HL-60 (cell line): ENCODE measurements around the gene NOS1AP.

Experiments used
- DNase-seq, 2 experiments: peaks; one replicate each; pipeline ENCODE4 v3.0.0-alpha.2; 2010 to 2020; ENCODE audit warnings: low read depth in 1 of 2, low spot score in 1 of 2
- H3K27ac ChIP-seq: fragments of 250-450 bp; sonication (Bioruptor Pico); replicated peaks from 2 replicates; pipeline ENCODE4 v1.5.1; 2020; ENCODE audit warnings: mild to moderate bottlenecking, moderate library complexity
- H3K27me3 ChIP-seq: fragments of 250-450 bp; sonication (Bioruptor Pico); 2 replicates; pipeline ENCODE4 v1.5.1; 2021; ENCODE audit warnings: mild to moderate bottlenecking, moderate library complexity; ENCODE audit not compliant: insufficient read depth, poor library complexity, severe bottlenecking
- H3K4me3 ChIP-seq: replicated peaks from 2 replicates; pipeline ENCODE4 v1.5.1; 2011; ENCODE audit warnings: mild to moderate bottlenecking, control low read depth, low read length; ENCODE audit not compliant: insufficient read depth
- CTCF ChIP-seq: IDR thresholded peaks from one replicate; pipeline ENCODE4 v1.5.1; 2011; ENCODE audit warnings: low read length, control low read depth, inconsistent platforms; ENCODE audit not compliant: insufficient read depth
- GABPA ChIP-seq: IDR thresholded peaks from 2 replicates; pipeline ENCODE4 v1.6.1; 2012; ENCODE audit warnings: low read depth
- POLR2AphosphoS5 ChIP-seq: IDR thresholded peaks from 2 replicates; pipeline ENCODE4 v1.6.1; 2012; ENCODE audit warnings: low read depth
- REST ChIP-seq: IDR thresholded peaks from 2 replicates; pipeline ENCODE4 v1.6.1; 2012; ENCODE audit warnings: low read depth; ENCODE audit not compliant: insufficient replicate concordance
- SPI1 ChIP-seq: IDR thresholded peaks from 2 replicates; pipeline ENCODE4 v1.6.1; 2012; ENCODE audit warnings: low read depth, mild to moderate bottlenecking, borderline replicate concordance

NOS1AP gene

GRCh38 chr1:162363823-162364222 lies 294.3 kb downstream of the NOS1AP start:
- no peak overlapping the region for H3K27ac ChIP-seq
- no peak for DNase-seq
- no peak for TF ChIP-seq SPI1
- no peak for TF ChIP-seq POLR2AphosphoS5
- no peak for TF ChIP-seq CTCF
- no peak for TF ChIP-seq REST
- TF ChIP-seq GABPA = no peak
- no peak overlapping the region for H3K4me3 ChIP-seq
- H3K27me3 ChIP-seq = peaks cover 3% of the 10 kb centered on the region

GRCh38 chr1:162364498-162364897 lies 295.0 kb downstream of the NOS1AP start:
- DNase-seq = no peak
- no peak for TF ChIP-seq REST
- TF ChIP-seq GABPA = no peak
- TF ChIP-seq CTCF = no peak
- TF ChIP-seq POLR2AphosphoS5 = no peak
- no peak for TF ChIP-seq SPI1

GRCh38 chr1:162365284-162366020 lies 296.0 kb downstream of the NOS1AP start:
- TF ChIP-seq REST = no peak
- no peak for TF ChIP-seq CTCF
- no peak for TF ChIP-seq GABPA
- no peak for TF ChIP-seq SPI1
- TF ChIP-seq POLR2AphosphoS5 = no peak
- Histone ChIP-seq H3K4me3 (no peak overlapping the region), H3K27ac (no peak overlapping the region), H3K27me3 (peaks cover 3% of the 10 kb centered on the region)
- no peak for DNase-seq

More at GRCh38 chr1:162364498-162364897, 295.0 kb downstream of the NOS1AP start:
- Histone ChIP-seq H3K27me3 (peaks cover 3% of the 10 kb centered on the region), H3K27ac (no peak overlapping the region), H3K4me3 (no peak overlapping the region)
